ENCODE results near the gene MMP24OS. TPM values are rescaled to one million over a fixed set of nuclear protein-coding genes. Genes with fewer than 3 reads are reported as not detected.

MMP24OS gene
- total RNA-seq, 4 donors from 2014 or later: 8.8 to 67.8 (median 18.1) TPM

DNA sequence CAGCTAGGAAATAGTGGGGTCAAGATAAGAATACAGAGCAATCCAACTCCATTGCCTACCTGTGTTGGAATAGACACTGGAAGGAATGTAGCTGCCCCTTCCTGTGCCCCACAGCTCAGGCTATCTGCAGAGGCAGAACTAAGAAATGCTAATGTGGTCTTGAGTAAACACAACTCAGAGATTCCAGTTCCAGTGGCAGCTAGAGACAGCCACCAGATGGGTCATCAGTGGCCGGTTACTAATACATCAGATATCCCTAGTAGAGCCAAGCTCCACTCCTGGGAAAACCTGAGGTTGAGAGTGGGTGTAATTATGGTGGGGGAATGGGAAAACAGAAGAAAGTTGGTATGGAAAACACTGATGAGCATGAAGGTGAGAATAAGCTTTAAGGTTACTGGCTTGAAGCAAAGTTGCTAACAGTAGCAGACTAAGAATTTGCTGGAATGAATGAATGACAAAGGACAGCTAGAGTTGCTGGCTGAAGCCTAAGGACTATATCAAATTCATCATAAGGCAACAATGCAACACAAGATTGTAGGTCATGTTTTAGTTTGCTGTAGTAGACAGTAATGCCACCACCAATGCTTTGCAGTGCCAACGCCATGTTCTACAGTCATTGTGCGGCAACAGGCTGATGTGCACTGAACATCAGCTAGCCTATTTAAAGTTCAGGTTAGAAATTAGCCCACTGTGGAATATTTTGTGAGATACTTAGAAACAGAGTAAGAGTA is 42.6 kb upstream of the MMP24OS start:
- H3K36me3 ChIP-seq: no peaks in the 10 kb centered on the region
- H3K27ac ChIP-seq: peak overlapping the region in 1 of 2 donors; percentile 46
- no peak for DNase-seq
- H3K4me1 ChIP-seq: peaks cover 0 to 3% of the 10 kb centered on the region in 2 donors
- TF ChIP-seq POLR2A (IDR thresholded peaks at IDR 0.05): no peak
- TF ChIP-seq, protein P1, sequence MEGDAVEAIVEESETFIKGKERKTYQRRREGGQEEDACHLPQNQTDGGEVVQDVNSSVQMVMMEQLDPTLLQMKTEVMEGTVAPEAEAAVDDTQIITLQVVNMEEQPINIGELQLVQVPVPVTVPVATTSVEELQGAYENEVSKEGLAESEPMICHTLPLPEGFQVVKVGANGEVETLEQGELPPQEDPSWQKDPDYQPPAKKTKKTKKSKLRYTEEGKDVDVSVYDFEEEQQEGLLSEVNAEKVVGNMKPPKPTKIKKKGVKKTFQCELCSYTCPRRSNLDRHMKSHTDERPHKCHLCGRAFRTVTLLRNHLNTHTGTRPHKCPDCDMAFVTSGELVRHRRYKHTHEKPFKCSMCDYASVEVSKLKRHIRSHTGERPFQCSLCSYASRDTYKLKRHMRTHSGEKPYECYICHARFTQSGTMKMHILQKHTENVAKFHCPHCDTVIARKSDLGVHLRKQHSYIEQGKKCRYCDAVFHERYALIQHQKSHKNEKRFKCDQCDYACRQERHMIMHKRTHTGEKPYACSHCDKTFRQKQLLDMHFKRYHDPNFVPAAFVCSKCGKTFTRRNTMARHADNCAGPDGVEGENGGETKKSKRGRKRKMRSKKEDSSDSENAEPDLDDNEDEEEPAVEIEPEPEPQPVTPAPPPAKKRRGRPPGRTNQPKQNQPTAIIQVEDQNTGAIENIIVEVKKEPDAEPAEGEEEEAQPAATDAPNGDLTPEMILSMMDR (IDR thresholded peaks at IDR 0.05): no peak
- H3K4me3 ChIP-seq: no peak overlapping the region
- no peaks in the 10 kb centered on the region for H3K9me3 ChIP-seq
- intact Hi-C loops (cut with DNase I; ENCODE audit: low total_unique reads): no loop called here
- H3K27me3 ChIP-seq: no peaks in the 10 kb centered on the region

DNA sequence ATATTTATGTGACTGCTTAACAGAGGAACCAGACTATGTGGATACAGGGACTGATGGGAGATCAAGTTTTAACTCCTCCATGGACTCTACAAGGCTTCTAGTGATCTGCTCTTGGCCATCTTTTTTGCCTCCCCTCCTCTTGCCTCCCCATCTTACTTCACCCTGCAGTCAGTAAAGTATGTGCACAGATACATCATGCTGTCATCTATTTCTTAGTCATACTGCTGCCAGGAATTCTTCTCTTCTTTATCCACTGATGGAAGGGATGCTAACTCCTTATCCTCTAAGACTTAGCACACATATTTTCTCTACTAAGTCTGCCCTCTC is 41.9 kb upstream of the MMP24OS start:
- peaks cover 0 to 3% of the 10 kb centered on the region in 2 donors for H3K4me1 ChIP-seq
- TF ChIP-seq, protein P1 (IDR thresholded peaks at IDR 0.05): no peak
- no peak for TF ChIP-seq POLR2A (IDR thresholded peaks at IDR 0.05)
- no peak for DNase-seq
- H3K4me3 ChIP-seq: no peak overlapping the region
- H3K27me3 ChIP-seq: no peaks in the 10 kb centered on the region
- H3K36me3 ChIP-seq: no peaks in the 10 kb centered on the region
- peak overlapping the region in 1 of 2 donors; percentile 46 for H3K27ac ChIP-seq
- intact Hi-C loops (cut with DNase I; ENCODE audit: low total_unique reads): no loop called here
- H3K9me3 ChIP-seq: no peaks in the 10 kb centered on the region

DNA sequence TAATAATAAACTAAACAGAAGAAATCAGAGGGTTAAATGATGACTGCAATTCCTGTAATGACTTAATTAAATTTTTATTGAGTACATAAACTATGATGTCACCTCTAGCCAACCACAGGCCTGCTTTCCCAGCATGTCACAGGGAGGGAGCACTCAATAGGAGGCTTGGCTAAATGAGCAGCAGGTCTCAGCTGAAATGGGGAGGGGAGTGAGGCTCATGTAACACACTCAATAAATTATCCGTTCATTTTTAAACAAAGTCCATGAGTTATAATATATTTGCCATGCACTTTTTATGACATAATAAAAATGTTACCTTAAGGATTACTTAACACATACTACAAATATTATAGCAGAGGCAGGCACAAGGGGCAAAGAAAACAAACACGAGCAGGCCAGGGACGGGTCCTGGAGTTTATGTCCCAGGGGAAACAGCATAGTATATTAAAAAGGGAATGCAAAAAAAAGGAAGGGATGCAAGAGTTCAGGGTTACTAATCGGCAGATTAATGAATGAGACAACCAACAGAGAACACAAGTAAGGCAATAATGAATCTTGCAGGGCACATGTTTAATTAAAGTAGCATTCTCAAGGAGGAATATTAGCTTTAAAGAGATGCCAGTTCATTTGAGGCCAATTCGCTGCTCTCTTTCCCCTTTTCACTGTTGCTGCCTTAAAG is 41.4 kb upstream of the MMP24OS start:
- no peak overlapping the region for H3K4me3 ChIP-seq
- H3K27me3 ChIP-seq: no peaks in the 10 kb centered on the region
- H3K36me3 ChIP-seq: no peaks in the 10 kb centered on the region
- H3K9me3 ChIP-seq: no peaks in the 10 kb centered on the region
- no peak for DNase-seq
- no peak for TF ChIP-seq POLR2A (IDR thresholded peaks at IDR 0.05)
- TF ChIP-seq, protein P1 (IDR thresholded peaks at IDR 0.05): no peak
- peaks cover 0 to 3% of the 10 kb centered on the region in 2 donors for H3K4me1 ChIP-seq
- peak overlapping the region in 1 of 2 donors; percentile 46 for H3K27ac ChIP-seq
- intact Hi-C loops (cut with DNase I; ENCODE audit: low total_unique reads): no loop called here

DNA sequence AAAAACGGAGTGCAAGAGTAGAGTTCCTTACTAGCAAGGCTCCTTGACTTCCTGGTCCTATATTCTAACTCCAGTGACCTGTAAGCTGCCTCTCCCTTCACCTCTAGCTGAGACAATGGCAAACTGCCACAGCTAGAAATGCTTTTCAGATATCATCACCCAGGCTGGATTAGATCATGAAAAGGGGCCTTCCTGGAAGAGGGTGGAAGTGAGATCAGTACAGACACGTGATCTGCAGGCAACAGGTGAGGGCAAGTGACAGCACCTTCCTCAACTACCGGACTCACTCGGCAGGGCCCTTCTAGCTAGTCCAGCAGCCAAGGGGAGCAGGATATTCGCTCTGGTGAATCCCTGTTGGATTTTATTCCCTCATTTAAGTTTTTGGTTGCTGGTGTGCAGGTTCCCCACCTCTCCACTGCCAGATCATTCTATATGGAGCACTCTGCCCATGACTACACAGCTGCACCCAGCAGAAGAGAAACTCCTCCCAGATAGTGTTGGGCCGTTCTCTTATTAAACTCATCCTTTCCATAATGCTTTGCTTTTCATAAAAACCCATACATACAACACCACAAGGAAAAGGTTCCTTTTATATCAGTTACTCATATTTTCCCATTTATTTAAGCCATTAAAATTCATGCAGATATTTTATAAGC is 40.7 kb upstream of the MMP24OS start:
- no peak overlapping the region for H3K4me3 ChIP-seq
- peaks cover 0 to 3% of the 10 kb centered on the region in 2 donors for H3K4me1 ChIP-seq
- H3K27ac ChIP-seq: peak overlapping the region; percentile 23 to 46
- DNase-seq: peak in 1 of 2 donors; percentile 47
- intact Hi-C loops (cut with DNase I; ENCODE audit: low total_unique reads): no loop called here
- no peaks in the 10 kb centered on the region for H3K9me3 ChIP-seq
- H3K27me3 ChIP-seq: no peaks in the 10 kb centered on the region
- no peaks in the 10 kb centered on the region for H3K36me3 ChIP-seq
- no peak for TF ChIP-seq POLR2A (IDR thresholded peaks at IDR 0.05)
- TF ChIP-seq, protein P1 (IDR thresholded peaks at IDR 0.05): no peak
